OCI-LY7 (cell line): ENCODE measurements around the gene DLGAP1. TPM values are rescaled to one million over a fixed set of nuclear protein-coding genes. Genes with fewer than 3 reads are reported as not detected.
"Not testable (repeated sequence)": the region's sequence is repeated elsewhere in the genome, so short reads cannot be mapped to it uniquely, and the experiment has no call there.

Experiments used
- Bru-seq: library from RNA; stranded (reverse); fragments of 400-500 nt; gene quantifications from one replicate; lab custom pipeline; 2021; lab: Mats Ljungman, UMichigan
- BruChase-seq, 2 experiments: library from RNA; stranded (reverse); fragments of 400-500 nt; gene quantifications; one replicate each; lab custom pipeline; 2021; lab: Mats Ljungman, UMichigan
- BruUV-seq: library from RNA; stranded (reverse); fragments of 400-500 nt; replicated peaks from 2 replicates; lab custom pipeline; 2021; lab: Mats Ljungman, UMichigan
- CTCF ChIA-PET: fragments of 300-600 bp; sonication (Branson Sonifier 250); formaldehyde crosslinking; loops from one replicate; lab custom pipeline; 2022; ENCODE audit warnings: antibody characterized with exemption; ENCODE audit not compliant: unreplicated experiment; lab: Charles Lee
- POLR2A ChIA-PET: fragments of 300-600 bp; sonication (Branson Sonifier 250); formaldehyde crosslinking; loops from one replicate; lab custom pipeline; 2022; ENCODE audit warnings: antibody characterized with exemption; lab: Charles Lee
- DNase-seq: peaks from one replicate; pipeline ENCODE4 v3.0.0-alpha.2; 2015; ENCODE audit warnings: low spot score
- H2AFZ ChIP-seq: fragments of 200-600 bp; sonication (generic), shearing (Covaris generic); 2 replicates; pipeline ENCODE4 v1.6.1; 2014; ENCODE audit warnings: mild to moderate bottlenecking, antibody characterized with exemption, low read length, moderate library complexity
- H3K27ac ChIP-seq: fragments of 200-600 bp; sonication (generic); 2 replicates; pipeline ENCODE4 v1.5.1; 2014; ENCODE audit warnings: mixed run types, low read depth, mild to moderate bottlenecking, moderate library complexity, low read length, inconsistent platforms; ENCODE audit not compliant: poor library complexity, severe bottlenecking
- H3K36me3 ChIP-seq: fragments of 200-600 bp; sonication (generic); 2 replicates; pipeline ENCODE4 v1.6.1; 2014; ENCODE audit warnings: mild to moderate bottlenecking, antibody characterized with exemption, low read length, moderate library complexity, mixed read lengths; ENCODE audit not compliant: insufficient read depth
- H3K4me1 ChIP-seq: fragments of 200-600 bp; sonication (generic); 2 replicates; pipeline ENCODE4 v1.5.1; 2014; ENCODE audit warnings: mild to moderate bottlenecking, low read length; ENCODE audit not compliant: insufficient read depth, poor library complexity, severe bottlenecking
- H3K4me2 ChIP-seq: fragments of 200-600 bp; sonication (generic); 2 replicates; pipeline ENCODE4 v1.6.1; 2014; ENCODE audit warnings: mild to moderate bottlenecking, low read length
- H3K4me3 ChIP-seq: fragments of 200-600 bp; sonication (generic); 2 replicates; pipeline ENCODE4 v1.5.1; 2014; ENCODE audit warnings: mild to moderate bottlenecking, low read depth, low read length; ENCODE audit not compliant: poor library complexity, severe bottlenecking
- H3K79me2 ChIP-seq: fragments of 200-600 bp; sonication (generic); 2 replicates; pipeline ENCODE4 v1.6.1; 2016; ENCODE audit warnings: low read depth, mild to moderate bottlenecking, low read length, moderate library complexity, mixed read lengths; ENCODE audit not compliant: insufficient read depth
- H3K9me2 ChIP-seq: fragments of 200-600 bp; sonication (generic); 2 replicates; pipeline ENCODE4 v1.6.1; 2016; ENCODE audit warnings: mild to moderate bottlenecking, low read length, mixed read lengths; ENCODE audit not compliant: insufficient read depth
- H3K9me3 ChIP-seq: fragments of 200-600 bp; sonication (generic); 2 replicates; pipeline ENCODE4 v1.6.1; 2014; ENCODE audit warnings: mild to moderate bottlenecking, mixed run types, low read length, mixed read lengths
- H4K20me1 ChIP-seq: fragments of 200-600 bp; sonication (generic); 2 replicates; pipeline ENCODE4 v1.6.1; 2014; ENCODE audit warnings: mild to moderate bottlenecking, antibody characterized with exemption, low read length, moderate library complexity, mixed read lengths; ENCODE audit not compliant: insufficient read depth
- EZH2phosphoT487 ChIP-seq: fragments of 200-600 bp; sonication (generic); IDR thresholded peaks from 2 replicates; pipeline ENCODE4 v1.6.1; 2018; ENCODE audit warnings: low read depth, borderline replicate concordance, mild to moderate bottlenecking, mixed run types, antibody characterized with exemption, low read length, moderate library complexity, mixed read lengths
- intact Hi-C: fragments of 100-400 bp; cut with micrococcal nuclease; formaldehyde crosslinking; loops from one replicate; pipeline ENCODE4 v1.10.0; 2022; ENCODE audit not compliant: unreplicated experiment
- long read RNA-seq: library from polyadenylated mRNA; stranded (forward); transcript quantifications from one replicate; pipeline ENCODE4 v2.0.0, GENCODE V29; 2022
- total RNA-seq, 2 experiments: library from RNA; depleted of rRNA in 1 of 2; stranded (reverse); fragments of >200 nt in 1 of 2; shearing (Covaris generic) in 1 of 2; gene quantifications; 2 replicates each; pipeline ENCODE4 v1.2.3, GENCODE V29; 2014 to 2022
- TF ChIP-seq, protein P1 (sequence below): fragments of 200-600 bp; sonication (generic); conservative IDR thresholded peaks from 2 replicates; pipeline ENCODE4 v1.5.1; 2014; ENCODE audit warnings: mild to moderate bottlenecking, antibody characterized with exemption, low read length, moderate library complexity, mixed read lengths

The DLGAP1 gene
- total RNA-seq (2014; rRNA removed; shearing (Covaris generic)) (0.22 and 0.59 TPM in 2 replicates), total RNA-seq (2022) (not detected in 2 replicates), Bru-seq, nascent RNA (percentile 14 among the genes with signal in this experiment), BruChase-seq, experiment 1, labeled RNA remaining after a 6-hour chase (percentile 7 among the genes with signal in this experiment), BruChase-seq, experiment 2, labeled RNA remaining after a 2-hour chase (percentile 10 among the genes with signal in this experiment)
- long read RNA-seq, partial matches to known transcripts = 0 of 10 reads
- long read RNA-seq, other reads (novel, unspliced or antisense) = 10 of 10 reads

DNA sequence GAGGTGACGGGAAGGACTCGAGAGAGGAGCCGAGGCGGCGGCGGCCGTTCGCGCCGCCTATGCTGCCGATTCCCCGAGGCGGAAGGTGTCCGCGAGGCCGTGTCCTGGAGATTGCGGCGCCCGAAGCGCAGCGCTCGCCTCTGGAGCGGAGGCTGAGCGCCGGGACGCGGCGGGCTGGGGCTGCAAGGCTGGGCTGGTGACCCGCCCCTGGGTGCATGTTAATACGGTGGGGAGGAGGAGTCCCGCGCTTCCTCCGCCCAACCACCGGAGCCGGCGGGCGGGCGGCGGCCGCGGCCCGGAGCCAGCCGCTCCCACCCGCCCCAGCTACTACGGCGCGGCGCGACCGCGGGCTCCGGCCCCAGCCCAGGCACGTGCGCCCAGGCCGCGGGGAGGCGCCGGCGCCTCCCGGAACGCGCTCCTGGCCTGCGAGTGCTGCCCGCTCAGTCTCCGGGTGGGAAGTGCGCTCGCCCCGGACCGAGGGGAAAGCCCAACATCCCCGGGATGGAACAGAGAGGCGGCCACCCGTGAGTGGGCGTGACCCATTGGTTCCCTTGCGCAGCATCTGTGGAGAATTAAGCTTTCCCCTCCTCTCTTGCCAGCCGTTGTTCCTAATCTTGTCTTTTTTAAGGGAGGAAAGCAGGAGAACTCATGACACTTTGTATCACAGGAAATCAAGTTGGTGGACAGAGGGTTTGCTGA lies at the start of gene DLGAP1:
TSS of gene DLGAP1 (minus strand) at position 195 of the 699 bp plus-strand sequence.
- H3K79me2 ChIP-seq = no peaks in the 10 kb centered on the region
- H4K20me1 ChIP-seq = no peaks in the 10 kb centered on the region
- H3K36me3 ChIP-seq = no peaks in the 10 kb centered on the region
- CTCF ChIA-PET = no interaction called here
- POLR2A ChIA-PET = no interaction called here
- H3K4me1 ChIP-seq = no peaks in the 10 kb centered on the region
- no peaks in the 10 kb centered on the region for H3K9me2 ChIP-seq
- TF ChIP-seq, protein P1, sequence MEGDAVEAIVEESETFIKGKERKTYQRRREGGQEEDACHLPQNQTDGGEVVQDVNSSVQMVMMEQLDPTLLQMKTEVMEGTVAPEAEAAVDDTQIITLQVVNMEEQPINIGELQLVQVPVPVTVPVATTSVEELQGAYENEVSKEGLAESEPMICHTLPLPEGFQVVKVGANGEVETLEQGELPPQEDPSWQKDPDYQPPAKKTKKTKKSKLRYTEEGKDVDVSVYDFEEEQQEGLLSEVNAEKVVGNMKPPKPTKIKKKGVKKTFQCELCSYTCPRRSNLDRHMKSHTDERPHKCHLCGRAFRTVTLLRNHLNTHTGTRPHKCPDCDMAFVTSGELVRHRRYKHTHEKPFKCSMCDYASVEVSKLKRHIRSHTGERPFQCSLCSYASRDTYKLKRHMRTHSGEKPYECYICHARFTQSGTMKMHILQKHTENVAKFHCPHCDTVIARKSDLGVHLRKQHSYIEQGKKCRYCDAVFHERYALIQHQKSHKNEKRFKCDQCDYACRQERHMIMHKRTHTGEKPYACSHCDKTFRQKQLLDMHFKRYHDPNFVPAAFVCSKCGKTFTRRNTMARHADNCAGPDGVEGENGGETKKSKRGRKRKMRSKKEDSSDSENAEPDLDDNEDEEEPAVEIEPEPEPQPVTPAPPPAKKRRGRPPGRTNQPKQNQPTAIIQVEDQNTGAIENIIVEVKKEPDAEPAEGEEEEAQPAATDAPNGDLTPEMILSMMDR = no peak
- TF ChIP-seq EZH2phosphoT487 = no peak
- no peak within 1 kb of the TSS for H2AFZ ChIP-seq
- no TSS peak for BruUV-seq
- H3K4me2 ChIP-seq = no peak within 1 kb of the TSS
- H3K9me3 ChIP-seq = no peaks in the 10 kb centered on the region
- H3K27ac ChIP-seq = no peak within 1 kb of the TSS
- DNase-seq = no peak
- H3K4me3 ChIP-seq = no peak within 1 kb of the TSS
- intact Hi-C loops = no loop called here

DNA sequence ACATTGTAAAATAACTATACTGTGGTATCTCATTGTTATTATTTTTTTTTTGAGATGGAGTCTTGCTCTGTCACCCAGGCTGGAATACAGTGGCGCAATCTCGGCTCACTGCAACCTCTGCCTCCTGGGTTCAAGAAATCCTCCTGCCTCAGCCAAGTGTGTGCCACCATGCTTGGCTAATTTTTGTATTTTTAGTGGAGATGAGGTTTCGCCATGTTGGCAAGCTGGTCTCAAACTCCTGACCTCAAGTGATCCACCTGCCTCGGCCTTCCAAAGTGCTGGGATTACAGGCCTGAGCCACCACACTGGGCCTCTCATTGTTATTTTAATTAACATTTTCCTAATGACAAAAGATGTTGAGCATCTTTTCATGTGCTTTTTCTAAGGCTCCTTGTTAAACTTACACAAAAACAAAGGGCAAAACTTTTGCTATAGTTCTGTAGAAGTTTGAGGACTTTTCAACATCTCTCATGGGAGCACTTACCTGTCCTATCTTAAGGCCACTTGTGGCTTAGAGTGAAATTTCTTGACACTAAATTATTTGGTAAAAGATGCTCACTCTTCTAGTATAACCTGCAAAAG lies 39.7 kb upstream of the DLGAP1 start:
- H2AFZ ChIP-seq, H3K4me2 ChIP-seq, H3K4me1 ChIP-seq, H3K36me3 ChIP-seq, H3K9me3 ChIP-seq, DNase-seq, H4K20me1 ChIP-seq, CTCF ChIA-PET, H3K4me3 ChIP-seq, H3K79me2 ChIP-seq, BruUV-seq, H3K27ac ChIP-seq, POLR2A ChIA-PET, intact Hi-C loops, H3K9me2 ChIP-seq: not testable (repeated sequence)

DNA sequence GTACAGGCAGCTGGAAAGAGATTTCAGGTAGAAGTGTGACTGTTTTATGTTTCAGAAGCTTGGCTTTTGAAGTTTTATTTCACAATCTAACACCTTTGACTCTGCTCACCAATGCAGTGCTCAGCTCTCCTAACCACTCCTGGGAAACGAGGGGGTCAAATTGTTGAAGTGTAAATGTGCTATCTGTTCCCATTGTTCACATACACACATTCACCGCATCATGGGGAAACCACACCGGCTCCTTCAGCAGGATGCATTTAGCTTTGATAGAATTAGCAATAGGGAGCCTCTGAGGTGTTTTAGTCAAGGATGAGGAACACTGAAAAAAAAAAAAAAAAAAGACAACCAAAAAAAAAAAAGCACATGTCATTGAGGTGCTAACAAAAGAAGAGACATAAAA lies 13.4 kb upstream of the DLGAP1 start:
- H3K9me2 ChIP-seq = no peaks in the 10 kb centered on the region
- no peaks in the 10 kb centered on the region for H3K9me3 ChIP-seq
- no TSS peak for BruUV-seq
- intact Hi-C loops = loop anchor here (10.0 kb wide), 1 partner anchor 556 kb away; no protein-coding TSS in a partner anchor
- H3K79me2 ChIP-seq = no peaks in the 10 kb centered on the region
- no peak overlapping the region for H3K4me2 ChIP-seq
- no peaks in the 10 kb centered on the region for H4K20me1 ChIP-seq
- POLR2A ChIA-PET = interaction anchor here (0.7 kb wide), 1 partner anchor 29 kb away, joined by 3 read pairs; no protein-coding TSS in a partner anchor
- no peaks in the 10 kb centered on the region for H3K4me1 ChIP-seq
- H3K27ac ChIP-seq = no peak overlapping the region
- no peaks in the 10 kb centered on the region for H3K36me3 ChIP-seq
- CTCF ChIA-PET = no interaction called here
- DNase-seq = no peak
- H2AFZ ChIP-seq = no peak overlapping the region
- H3K4me3 ChIP-seq = no peak overlapping the region
- TF ChIP-seq EZH2phosphoT487 = no peak
- TF ChIP-seq, protein P1 = no peak
